HG02943 (cell line): ENCODE results near the gene RBM18.

Source experiments
- ATAC-seq: cut with Tn5 transposase; IDR thresholded peaks from one replicate; pipeline ENCODE4 v1.9.1; 2021; ENCODE audit warnings: mild to moderate bottlenecking, low read depth, moderate library complexity; ENCODE audit not compliant: unreplicated experiment

Gene RBM18

DNA sequence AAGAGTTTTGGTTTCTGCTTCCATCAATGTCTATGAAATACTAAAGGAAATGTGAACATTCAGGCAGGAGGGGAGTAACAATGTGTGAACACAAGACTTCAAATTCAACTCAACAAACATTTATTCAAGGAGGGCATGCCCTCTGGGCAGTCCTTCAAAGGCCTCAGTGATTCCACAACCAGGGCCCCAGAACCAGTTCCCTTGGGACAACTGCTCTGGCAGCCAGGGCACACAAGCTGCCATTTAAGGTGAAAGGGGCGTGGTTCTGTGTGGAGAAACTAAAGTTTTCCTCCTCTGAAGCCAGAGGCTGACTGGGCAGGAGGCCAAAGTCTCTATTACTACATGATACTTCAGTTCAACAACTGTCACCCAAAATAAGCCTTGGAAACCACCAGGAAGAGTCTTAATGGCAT lies 3.2 kb downstream of the RBM18 start:
- ATAC-seq, result no peak

DNA sequence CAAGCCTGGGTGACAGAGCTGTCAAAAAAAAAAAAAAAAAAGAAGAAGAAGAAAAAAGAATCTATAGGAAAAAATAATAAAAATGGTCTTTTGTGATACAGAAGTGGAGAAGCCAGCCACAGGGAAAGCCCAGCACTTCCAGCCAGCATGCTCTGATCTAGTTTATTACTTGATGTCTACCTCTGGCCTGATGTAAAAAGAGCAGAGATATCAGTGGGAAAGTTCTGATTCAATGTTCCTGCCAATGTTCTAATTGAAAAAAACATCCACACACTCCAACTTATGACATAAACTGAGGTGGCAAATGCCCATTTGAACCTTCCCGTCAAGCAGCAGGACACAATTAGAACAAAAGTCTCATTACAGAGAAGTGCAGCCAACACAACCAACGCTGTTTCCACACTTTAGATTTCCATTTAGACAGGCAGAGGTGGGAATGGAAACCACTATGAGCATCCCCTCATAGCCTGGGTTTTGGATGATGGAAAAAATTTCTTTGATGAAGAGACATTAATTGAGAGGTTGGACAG lies 5.7 kb downstream of the RBM18 start:
- no peak for ATAC-seq

DNA sequence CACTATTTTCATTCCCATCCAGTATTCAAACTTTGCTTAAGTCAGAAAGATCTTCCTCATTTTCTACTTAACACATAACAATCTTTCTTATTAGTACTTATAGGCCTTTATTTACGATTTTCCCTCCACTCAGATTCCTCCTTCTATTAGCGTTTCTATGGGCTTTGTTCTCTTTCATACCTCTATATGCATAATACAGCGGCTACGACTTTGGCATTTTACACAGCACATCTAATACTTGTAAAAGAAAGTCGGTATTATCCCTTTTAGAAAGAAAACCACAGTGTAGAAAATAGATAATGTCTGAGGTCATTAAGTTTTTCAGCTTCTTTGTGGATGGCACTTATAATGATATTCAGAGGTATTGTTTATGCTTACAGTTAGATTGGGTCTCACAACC lies 8.4 kb downstream of the RBM18 start:
- ATAC-seq, result no peak

DNA sequence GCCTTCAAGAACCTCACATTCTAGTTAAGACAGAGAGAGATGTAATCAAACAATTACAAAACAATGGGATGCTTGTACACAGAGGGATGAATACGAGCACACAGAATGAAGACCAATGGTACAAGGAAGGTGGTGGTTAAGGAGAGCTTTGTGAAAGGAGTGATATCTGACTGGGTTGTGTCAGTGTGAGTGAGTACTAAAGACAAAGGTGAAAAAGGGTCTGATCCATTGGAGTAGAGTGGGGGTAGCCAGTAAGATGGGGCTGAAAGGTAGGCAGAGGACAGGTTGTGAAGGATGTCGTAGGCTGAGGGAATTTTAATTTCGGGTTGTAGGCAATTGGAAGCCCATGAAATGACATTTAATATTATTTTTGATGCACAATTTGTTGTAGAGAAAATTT lies 9.9 kb downstream of the RBM18 start:
- no peak for ATAC-seq

DNA sequence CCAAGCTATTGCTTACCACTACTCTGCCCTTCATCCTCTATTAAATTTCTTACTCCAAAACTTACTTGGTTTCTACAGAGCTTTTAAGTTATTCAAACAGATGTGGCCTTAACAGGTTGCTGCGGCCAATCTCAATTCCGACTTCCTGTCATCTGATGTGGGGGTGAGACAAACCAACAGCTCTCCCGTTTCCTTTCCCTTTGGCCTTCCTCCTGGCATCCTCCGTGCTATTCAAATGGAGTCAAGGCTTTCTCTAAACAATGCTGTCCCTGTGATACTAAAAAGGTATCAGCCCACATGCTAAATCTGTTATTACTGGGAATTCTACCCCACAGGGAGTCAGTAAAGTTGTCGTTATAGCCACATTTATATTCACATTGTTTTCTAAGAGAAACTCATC lies 11.8 kb downstream of the RBM18 start:
- no peak for ATAC-seq

DNA sequence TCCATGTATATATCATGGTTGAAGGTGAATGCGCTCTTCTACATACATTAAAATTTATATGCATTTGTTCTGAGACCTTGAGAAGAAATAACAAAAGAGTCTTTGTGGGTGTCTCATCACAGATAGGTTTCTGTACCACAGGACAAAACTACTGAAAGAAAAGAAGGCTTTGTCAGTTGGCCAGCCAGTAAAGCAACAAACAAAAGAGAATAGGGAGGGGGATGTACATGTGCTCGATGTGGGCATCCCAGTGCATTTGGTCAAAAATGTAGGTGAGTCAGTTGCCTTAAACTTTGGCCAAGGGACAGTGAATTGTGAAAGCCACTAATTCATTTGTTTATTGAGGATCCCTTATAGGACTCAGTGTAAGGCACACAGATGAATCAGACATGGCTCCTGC lies 13.3 kb downstream of the RBM18 start:
- no peak for ATAC-seq

DNA sequence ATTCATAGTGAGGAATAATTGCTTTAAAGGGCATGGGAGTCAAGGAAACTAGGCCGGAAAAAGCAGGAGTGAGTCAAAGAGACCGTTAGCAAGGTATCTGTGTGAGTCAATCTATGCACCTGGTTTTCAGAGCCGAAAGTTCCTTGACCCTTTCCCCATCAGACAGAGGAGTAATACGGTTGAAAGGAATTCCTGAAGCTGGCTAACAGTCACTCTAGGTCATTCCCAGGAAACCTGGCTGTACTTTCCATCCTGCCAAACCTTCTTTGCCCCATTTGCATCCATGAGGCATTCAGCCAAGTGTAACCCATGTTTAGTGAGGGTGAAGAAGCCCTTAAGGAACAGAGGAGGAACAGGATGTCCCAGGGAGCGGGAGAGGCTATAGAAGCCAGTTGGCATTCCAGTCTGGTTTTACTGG lies 16.2 kb downstream of the RBM18 start:
- no peak for ATAC-seq

DNA sequence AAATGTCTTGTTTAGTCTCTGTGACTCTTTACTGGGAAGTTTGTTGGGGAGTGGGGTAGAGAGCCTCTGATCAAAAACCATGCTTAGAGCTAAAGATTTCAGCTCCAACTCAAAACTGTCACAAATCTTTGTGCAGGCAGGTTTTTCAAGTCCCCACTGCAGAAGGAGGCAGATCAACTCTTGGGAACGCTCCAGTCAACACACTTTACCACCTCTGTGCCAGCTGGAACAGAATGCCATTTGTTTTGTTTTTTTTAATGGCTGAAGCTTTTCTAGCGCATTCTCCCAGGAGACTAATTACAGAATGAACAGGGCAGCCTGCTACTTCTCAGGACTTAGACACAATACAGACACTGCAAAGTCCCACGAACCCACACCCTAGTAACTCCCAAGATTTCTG lies 18.0 kb downstream of the RBM18 start:
- ATAC-seq, result no peak

DNA sequence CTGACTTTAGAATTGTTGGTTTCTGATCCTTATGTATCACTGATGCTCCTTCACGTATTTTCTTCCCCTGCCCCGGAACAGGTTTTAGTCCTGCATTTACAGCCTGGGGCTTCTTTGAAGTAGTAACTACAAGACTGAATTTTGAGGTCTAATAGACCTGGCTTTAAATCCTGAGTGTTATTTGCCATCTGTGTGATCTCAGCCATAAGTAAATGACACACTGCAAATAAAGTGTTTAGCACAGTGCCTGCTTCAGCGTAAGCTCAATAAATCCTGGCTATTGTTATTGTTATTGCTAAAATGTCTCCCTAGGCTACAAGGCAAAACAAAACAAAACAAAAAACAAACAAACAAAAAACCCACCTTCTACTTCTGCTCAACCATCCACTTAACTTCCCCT lies 20.3 kb downstream of the RBM18 start:
- ATAC-seq, result no peak

DNA sequence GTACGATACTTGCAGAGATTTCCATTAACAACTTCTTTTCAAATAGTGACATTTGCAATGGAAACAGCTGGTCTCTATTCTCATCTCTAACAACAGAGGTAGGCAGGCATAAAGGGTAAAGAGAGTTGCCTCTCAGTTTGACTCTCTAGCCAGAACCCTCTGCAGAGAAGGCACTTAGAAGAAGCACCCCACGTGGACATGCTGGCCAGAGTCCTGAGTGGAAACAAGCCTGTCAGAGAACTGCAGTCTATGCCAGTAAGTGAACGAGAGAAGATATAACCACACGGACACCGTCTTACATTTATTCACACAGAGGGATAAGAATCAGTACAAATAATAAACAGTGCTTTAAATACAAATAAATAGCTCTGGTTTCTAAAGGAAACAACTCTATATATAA lies 24.9 kb downstream of the RBM18 start:
- ATAC-seq, result no peak

DNA sequence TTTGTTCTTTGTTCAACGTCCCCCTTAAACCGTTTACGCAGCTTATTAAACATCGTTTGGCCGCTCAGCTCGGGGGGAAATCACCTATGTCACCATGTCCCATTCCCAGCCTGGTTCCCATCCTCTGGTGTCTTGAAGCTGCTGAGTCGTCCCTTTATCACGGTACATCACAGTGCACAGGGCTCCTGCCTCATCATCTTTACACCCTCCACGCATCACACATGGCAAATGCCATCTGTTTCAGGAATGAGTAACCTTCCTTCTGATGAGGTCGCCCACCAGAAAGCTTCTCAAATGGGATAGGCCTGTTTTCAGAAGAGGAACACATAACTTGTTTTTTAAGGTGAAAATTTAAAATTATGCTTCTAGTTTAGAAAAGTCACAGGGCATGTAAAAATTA lies 28.0 kb downstream of the RBM18 start:
- no peak for ATAC-seq

DNA sequence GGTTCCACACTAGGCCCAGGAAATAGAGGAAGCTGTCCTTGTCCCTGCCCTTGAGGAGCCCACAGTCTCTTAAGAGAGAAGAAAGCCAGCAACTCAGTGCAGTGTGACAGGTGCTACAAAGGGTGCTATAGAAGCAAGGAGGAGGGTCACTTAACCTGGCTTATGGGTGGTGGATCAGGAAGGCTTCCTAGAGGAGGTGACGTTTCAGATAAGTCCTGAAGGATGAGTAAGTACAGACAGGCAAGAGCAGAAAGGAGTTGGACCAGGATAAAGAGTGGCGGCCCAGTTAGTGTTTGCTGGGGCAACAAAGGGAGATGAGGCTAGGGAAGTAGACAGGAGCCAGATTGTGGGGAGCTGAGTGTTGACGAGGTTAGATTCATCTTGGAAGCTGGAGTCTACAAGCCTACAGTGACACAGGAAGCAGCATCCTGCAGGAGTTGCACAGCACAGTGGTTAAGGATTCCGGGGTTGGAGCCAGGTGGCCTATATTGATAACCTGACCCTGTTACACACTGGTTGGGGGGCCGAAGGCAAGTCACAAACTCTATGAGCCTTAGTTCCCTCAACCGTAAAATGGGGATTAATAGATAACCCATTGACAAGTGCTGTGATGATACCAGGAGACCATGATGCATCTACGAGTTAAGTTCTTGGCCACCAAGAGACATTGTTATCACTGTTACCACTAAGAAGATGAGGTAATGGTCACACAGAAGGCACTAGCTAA lies 30.5 kb downstream of the RBM18 start:
- no peak for ATAC-seq

DNA sequence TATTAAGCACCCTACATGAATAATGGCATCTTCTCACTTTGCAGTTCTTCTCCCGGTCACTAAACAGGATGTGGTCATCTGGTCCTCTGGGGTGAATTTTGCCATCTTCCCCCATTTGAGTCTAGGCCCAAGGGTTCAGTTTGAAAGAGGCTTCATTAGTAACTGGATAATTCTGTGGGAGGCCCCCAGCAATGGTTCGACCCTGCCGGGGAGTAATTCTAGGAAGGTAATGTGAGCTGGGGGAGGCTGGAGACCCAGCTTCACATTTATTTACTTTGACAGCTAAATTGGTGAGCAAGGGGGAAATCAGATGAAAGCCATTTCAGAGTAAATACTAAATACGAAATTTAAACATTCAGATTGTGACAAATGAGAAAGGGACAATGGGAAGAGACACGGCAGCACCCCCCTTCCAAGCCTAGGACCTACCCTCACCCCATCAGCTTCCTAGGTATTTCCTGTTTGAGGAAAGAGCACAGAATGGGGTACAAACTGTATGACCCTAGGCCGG lies 31.8 kb downstream of the RBM18 start:
- ATAC-seq, result no peak

DNA sequence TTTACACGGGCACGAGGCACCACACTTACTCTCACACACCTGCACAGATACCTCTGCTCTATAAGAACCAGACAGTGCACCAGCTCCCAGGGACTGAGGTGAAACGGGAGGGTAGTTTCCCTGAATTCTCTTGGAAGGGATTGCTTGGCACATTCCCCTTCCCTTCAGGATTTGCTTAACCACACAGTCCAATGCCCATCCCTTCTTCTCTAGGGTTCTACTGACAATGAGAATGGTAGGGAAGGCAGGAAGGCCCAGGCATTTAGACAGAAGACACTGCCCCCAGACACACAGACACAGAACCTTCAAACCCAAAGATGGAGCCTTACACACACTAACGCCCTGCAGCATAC lies 35.2 kb downstream of the RBM18 start:
- ATAC-seq, result no peak

DNA sequence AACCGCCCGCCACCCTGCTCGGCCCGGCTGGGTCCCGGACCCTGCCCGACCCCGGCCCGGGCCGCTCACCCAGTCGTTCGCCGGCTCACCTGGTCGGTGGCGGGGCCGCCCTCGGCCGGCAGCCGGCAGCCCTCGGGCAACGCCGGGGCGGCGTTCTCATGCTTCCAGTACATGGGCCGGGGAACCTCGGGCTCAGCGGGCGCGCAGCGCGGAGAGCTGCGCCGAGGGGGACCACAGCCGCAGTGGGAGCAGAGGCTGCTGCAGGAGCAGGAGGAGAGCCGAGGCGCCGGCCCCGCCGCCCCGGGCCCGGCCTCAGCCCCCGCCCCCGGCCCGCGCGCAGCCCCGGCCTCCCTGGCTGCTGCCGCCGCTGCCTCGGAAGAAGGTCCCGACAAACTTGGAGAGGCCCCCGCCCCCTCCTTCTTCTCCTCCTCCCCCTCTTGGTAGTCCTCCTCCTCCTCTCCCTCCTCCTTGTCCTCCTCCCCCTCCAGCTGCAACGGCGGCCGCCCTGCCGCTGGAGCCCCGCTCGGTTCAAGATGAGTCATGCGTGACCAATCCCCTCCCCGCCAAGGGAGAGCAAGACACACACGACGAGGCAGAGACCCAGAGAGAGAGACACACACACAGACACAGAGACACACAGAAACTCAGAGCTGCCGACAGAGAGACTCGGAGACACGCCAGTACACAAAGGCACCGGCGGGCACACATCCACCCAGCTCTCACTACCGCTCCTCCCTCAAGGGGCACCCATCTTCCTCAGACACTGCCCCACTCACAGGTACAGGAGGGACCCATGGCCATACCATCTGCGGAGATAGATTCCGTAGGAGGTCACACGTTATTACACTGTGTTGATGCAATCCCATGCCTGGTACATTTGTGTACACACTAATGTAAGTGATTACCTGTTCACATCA lies 35.8 kb downstream of the RBM18 start, which contains the start of gene LHX6:
Gene LHX6 (minus strand): TSS at position 390 of the 917 bp plus-strand sequence. CDS start 217 bp downstream, at position 173.
- no peak for ATAC-seq

DNA sequence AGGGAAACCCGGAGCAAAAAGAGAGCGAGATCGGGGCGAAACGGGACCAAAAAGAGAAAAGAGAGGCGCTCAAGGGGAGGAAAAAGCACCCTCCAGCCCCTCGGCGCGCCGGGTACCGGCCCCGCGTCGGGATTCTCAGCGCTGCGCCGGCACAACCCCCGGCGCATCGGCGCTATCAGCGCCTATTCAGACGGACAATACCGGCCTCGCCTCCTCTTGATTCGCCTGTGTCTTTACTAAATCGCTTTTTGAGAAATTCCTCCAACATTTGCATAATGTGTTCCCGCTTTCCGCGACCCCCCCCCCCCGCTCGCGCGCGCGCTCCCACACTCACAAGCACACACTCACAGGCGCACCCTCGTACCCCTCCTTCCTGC lies 36.5 kb downstream of the RBM18 start:
- no peak for ATAC-seq

DNA sequence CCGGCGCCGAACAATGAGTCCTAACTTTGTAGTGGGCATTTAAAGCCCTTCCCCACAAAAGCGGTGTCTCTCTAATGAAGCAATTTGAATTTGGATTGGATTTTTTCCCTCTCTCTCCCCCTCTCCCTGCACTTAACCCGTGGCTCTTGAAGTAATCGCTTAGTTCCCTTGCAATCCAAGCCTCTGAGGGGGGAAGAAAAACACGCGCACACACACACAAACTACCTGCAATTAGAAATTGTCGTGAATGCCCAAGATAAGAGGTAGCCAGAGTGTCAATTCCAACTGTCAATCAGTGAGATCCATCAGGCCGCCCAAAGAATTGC lies 37.1 kb downstream of the RBM18 start:
- no peak for ATAC-seq

DNA sequence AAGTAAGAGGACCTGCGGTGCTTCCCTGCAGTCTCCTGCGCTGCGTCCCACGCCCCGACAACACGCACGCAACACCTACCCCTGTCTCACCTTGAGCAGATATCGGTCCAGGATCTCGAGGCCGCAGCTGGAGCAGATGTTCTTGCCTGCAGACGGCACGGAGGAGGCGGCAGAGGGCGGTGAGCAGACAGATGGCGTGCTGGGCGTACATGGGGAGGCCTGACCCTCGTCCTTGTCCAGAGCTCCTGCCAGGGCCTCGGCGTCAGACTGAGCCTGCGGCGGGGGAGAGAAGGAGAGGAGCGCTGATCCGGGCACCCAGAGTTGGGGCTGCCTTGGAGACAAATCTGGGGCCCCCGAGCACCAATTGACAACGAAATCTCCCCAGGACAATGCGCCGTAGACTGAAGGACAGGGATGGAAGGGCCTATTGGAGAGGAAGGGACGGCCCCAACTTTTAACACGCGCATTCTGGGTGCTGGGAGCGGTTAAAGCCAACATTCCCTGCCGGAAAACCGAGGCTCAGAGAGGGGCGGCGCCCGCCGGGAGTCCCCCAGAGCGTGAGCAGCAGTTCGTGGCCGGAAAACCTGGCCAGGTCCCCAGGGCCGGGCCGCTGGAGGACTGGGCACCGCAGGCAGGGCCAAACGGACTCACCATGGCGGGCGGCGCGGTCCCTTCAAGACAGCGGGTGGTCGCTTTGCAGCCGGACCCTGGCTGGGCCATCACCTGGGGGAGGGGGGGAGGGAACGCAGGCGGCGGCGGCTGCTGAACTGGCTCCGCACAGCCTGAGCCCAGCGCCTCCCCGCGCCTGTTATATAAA lies 37.7 kb downstream of the RBM18 start:
- ATAC-seq, result no peak

DNA sequence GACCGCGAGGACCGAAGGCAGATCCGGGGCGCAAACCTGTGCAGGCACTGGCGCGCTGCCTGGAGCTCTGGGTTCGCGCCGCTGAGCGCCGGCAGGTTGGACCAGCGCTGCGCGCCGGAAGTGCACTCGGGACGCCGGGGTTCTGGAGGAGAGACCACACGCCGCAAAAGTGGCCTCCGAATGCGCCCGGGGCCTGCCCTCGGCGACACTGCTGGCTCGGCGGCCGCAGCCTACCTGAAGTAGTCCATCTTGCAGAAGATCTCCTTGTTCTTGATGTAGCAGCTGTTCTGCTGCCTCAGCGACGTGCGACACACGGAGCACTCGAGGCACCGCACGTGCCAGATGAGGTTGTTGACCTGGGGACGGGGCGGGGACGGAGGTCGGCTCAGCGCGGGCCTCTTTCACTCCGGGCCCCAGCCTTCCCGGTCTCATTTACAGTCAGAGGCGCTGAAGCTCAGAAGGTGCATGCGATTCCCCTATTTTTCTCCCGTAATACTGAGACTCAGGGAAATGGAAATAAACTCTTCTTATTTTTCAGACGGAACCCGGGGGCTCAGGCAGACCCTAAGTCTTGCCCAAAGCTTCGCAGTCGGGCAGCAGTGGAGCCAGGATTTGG lies 38.4 kb downstream of the RBM18 start:
- no peak for ATAC-seq
